ENCODE results near the gene IL6R.
A peak's percentile ranks its signal among the peaks of the same experiment; 100 is the strongest.

IL6R gene

DNA sequence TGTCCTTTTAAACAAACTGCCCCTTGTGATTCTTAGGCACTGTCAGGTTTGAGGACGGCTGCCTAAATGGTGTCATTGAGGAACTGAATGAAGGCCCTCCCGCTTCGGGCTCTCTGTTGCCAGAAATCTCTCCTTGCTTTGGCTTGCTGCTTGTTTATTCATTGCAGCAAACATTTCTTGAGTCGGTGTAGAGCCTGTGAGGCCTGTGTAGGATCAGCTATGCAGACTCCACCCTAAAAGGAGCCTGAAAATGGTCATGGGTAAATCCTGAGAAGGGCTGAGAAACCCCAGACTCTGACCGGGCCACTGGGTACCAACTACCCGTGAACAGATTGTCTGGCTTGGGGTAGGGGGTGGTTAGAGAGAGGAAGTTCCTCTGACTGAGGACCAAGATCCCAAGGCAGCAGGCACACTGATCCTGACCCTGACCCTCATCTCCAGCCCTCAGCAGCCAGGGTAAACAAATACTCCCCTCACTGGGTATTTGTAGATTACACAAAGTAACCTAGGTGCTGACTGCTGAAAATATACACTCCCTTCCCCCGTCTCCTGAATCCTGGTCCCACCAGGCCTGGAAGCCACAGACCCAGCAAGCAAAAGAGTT is 3.1 kb downstream of the IL6R start:
- Histone ChIP-seq H3K4me3 (replicated peaks; ENCODE audit: insufficient read depth, low read length) (peak overlapping the region; percentile 69), H3K27ac (replicated peaks) (peak overlapping the region; percentile 92), H3K27me3 (ENCODE audit: insufficient read depth, poor library complexity, severe bottlenecking) (no peaks in the 10 kb centered on the region)
- TF ChIP-seq, protein P1, sequence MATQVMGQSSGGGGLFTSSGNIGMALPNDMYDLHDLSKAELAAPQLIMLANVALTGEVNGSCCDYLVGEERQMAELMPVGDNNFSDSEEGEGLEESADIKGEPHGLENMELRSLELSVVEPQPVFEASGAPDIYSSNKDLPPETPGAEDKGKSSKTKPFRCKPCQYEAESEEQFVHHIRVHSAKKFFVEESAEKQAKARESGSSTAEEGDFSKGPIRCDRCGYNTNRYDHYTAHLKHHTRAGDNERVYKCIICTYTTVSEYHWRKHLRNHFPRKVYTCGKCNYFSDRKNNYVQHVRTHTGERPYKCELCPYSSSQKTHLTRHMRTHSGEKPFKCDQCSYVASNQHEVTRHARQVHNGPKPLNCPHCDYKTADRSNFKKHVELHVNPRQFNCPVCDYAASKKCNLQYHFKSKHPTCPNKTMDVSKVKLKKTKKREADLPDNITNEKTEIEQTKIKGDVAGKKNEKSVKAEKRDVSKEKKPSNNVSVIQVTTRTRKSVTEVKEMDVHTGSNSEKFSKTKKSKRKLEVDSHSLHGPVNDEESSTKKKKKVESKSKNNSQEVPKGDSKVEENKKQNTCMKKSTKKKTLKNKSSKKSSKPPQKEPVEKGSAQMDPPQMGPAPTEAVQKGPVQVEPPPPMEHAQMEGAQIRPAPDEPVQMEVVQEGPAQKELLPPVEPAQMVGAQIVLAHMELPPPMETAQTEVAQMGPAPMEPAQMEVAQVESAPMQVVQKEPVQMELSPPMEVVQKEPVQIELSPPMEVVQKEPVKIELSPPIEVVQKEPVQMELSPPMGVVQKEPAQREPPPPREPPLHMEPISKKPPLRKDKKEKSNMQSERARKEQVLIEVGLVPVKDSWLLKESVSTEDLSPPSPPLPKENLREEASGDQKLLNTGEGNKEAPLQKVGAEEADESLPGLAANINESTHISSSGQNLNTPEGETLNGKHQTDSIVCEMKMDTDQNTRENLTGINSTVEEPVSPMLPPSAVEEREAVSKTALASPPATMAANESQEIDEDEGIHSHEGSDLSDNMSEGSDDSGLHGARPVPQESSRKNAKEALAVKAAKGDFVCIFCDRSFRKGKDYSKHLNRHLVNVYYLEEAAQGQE (IDR thresholded peaks at IDR 0.05; ENCODE audit: insufficient replicate concordance, low read depth): no peak
- TF ChIP-seq POLR2AphosphoS5 (IDR thresholded peaks at IDR 0.05; ENCODE audit: low read depth) (no peak), GABPA (IDR thresholded peaks at IDR 0.05; ENCODE audit: low read depth) (no peak), SPI1 (IDR thresholded peaks at IDR 0.05; ENCODE audit: borderline replicate concordance, low read depth) (peak; percentile 31; the same call in 1 of the 2 replicates)
- TF ChIP-seq, protein P2, sequence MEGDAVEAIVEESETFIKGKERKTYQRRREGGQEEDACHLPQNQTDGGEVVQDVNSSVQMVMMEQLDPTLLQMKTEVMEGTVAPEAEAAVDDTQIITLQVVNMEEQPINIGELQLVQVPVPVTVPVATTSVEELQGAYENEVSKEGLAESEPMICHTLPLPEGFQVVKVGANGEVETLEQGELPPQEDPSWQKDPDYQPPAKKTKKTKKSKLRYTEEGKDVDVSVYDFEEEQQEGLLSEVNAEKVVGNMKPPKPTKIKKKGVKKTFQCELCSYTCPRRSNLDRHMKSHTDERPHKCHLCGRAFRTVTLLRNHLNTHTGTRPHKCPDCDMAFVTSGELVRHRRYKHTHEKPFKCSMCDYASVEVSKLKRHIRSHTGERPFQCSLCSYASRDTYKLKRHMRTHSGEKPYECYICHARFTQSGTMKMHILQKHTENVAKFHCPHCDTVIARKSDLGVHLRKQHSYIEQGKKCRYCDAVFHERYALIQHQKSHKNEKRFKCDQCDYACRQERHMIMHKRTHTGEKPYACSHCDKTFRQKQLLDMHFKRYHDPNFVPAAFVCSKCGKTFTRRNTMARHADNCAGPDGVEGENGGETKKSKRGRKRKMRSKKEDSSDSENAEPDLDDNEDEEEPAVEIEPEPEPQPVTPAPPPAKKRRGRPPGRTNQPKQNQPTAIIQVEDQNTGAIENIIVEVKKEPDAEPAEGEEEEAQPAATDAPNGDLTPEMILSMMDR (IDR thresholded peaks at IDR 0.05; ENCODE audit: insufficient read depth, low read length): no peak
- no peak for DNase-seq (ENCODE audit: low read depth in 1 of 2, low spot score in 1 of 2)

DNA sequence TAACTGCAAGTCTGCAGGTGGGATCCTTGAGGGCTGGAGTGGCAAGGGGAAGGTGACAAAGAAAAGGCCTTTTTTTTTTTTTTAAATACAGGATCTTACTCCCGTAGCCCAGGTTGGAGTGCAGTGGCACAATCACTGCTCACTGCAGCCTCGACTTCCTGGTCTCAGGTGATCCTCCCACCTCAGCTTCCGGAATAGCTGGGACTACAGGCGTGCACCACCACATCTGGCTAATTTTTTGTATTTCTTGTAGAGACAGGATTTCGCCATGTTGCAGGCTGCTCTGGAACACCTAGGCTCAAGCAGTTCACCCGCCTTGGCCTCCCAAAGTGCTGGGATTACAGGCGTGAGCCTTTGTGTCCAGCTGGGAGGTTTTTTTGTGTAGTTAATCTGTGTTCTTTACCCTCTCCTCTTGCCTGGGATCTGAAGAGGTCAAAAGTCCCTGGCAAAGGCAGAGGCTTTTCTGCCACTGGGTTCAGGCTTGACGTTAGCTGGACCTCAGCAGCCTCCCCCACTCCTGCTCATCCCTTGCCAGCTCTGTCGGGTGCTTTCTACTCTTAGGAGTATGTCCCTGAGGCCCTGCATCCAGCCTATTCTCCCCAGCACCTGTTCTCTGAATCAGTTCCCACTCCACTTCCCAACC is 5.2 kb downstream of the IL6R start:
- H3K27me3 ChIP-seq (ENCODE audit: insufficient read depth, poor library complexity, severe bottlenecking): no peaks in the 10 kb centered on the region
- H3K27ac ChIP-seq (replicated peaks): no peak overlapping the region

DNA sequence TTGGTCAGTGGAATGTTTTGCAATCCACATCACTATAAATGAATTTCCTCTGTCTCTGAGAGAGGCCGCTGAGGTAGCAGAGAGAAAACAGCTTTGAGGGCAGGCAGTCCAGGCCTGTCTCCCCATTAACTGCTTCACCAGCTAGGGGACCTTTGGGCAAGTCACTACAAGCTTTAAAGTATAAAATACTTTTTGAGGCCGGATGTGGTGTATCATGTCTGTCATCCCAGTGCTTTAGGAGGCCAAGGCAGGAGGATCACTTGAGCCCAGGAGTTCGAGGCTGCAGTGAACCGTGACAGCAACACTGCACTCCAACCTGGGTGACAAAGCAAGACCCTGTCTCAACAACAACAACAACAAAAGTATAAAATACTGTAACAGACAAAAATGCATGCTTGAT is 6.4 kb downstream of the IL6R start:
- no peak overlapping the region for H3K27ac ChIP-seq (replicated peaks)
- TF ChIP-seq POLR2AphosphoS5 (IDR thresholded peaks at IDR 0.05; ENCODE audit: low read depth) (no peak), SPI1 (IDR thresholded peaks at IDR 0.05; ENCODE audit: borderline replicate concordance, low read depth) (no peak), GABPA (IDR thresholded peaks at IDR 0.05; ENCODE audit: low read depth) (no peak)
- TF ChIP-seq, protein P2 (IDR thresholded peaks at IDR 0.05; ENCODE audit: insufficient read depth, low read length): no peak
- TF ChIP-seq, protein P1 (IDR thresholded peaks at IDR 0.05; ENCODE audit: insufficient replicate concordance, low read depth): no peak
- no peak overlapping the region for H3K4me3 ChIP-seq (replicated peaks; ENCODE audit: insufficient read depth, low read length)
- no peaks in the 10 kb centered on the region for H3K27me3 ChIP-seq (ENCODE audit: insufficient read depth, poor library complexity, severe bottlenecking)
- no peak for DNase-seq (ENCODE audit: low read depth in 1 of 2, low spot score in 1 of 2)

More for the DNA sequence above, 5.2 kb downstream of the IL6R start:
- TF ChIP-seq, protein P1 (IDR thresholded peaks at IDR 0.05; ENCODE audit: insufficient replicate concordance, low read depth): no peak
- TF ChIP-seq POLR2AphosphoS5 (IDR thresholded peaks at IDR 0.05; ENCODE audit: low read depth) (no peak), GABPA (IDR thresholded peaks at IDR 0.05; ENCODE audit: low read depth) (no peak), SPI1 (IDR thresholded peaks at IDR 0.05; ENCODE audit: borderline replicate concordance, low read depth) (no peak)
- TF ChIP-seq, protein P2 (IDR thresholded peaks at IDR 0.05; ENCODE audit: insufficient read depth, low read length): no peak
- no peak for DNase-seq (ENCODE audit: low read depth in 1 of 2, low spot score in 1 of 2)
- no peak overlapping the region for H3K4me3 ChIP-seq (replicated peaks; ENCODE audit: insufficient read depth, low read length)
